Activated CD4-positive, alpha-beta T cell treated with anti-CD3 and anti-CD28 coated beads for 24 hours (primary cell): ENCODE measurements around the gene ALG10B.
"Not testable (repeated sequence)": the region's sequence is repeated elsewhere in the genome, so short reads cannot be mapped to it uniquely, and the experiment has no call there.

Source experiments
- DNase-seq, 2 donors: peaks; one replicate each; pipeline ENCODE4 v3.0.0-alpha.2; 2020; ENCODE audit warnings: low read depth in 2 of 2

ALG10B gene, protein sequence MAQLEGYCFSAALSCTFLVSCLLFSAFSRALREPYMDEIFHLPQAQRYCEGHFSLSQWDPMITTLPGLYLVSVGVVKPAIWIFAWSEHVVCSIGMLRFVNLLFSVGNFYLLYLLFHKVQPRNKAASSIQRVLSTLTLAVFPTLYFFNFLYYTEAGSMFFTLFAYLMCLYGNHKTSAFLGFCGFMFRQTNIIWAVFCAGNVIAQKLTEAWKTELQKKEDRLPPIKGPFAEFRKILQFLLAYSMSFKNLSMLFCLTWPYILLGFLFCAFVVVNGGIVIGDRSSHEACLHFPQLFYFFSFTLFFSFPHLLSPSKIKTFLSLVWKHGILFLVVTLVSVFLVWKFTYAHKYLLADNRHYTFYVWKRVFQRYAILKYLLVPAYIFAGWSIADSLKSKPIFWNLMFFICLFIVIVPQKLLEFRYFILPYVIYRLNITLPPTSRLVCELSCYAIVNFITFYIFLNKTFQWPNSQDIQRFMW

DNA sequence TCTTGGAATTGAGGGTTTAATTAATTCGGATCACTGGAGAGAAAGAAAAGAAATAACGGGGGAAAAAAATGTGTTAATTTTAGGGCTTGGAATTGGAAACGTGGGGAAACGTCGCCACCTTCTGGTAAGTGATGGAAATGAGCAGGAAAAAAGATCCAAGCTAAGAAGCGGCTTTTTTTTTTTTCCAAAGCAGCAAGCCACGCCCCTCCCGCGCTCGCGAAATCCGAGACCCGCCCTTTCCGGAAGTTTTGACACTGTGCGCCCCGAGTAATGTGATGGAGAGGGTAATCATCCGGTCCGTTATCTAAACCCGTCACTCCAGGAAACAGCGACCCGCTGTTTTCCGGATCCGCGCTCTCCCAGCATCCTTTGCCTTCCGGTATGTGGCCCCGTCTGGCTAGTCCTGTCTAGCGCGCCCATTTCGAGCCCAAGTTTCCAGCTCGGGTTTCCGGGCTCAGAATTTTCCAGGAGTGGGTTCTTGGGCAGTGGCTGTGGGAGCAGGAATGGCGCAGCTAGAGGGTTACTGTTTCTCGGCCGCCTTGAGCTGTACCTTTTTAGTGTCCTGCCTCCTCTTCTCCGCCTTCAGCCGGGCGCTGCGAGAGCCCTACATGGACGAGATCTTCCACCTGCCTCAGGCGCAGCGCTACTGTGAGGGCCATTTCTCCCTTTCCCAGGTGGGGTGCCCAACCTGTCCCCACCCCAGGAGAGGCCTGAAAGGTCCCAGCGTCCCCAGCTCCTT, at the start of gene ALG10B:
Gene ALG10B (plus strand): TSS at position 384 of the 739 bp plus-strand sequence. CDS start 120 bp downstream, at position 504.
- DNase-seq = peak; percentile 78 to 90

DNA sequence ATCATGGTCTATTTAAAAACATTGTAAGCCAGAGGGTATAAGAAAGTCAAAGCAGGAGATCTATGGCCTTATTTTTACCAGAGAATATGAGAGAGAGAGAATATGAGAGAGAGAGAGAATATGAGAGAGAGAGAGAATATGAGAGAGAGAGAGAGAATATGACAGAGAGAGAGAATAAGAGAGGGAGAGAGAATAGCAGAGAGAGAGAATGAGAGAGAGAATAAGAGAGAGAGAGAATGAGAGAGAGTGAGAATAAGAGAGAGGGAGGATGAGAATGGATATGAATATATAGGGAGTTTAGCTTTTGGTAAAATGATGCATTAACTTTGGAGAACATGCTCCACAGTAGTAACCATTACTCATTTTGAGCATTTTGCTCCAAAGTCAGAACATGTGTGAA, 48.0 kb upstream of the ALG10B start:
- DNase-seq = no peak

DNA sequence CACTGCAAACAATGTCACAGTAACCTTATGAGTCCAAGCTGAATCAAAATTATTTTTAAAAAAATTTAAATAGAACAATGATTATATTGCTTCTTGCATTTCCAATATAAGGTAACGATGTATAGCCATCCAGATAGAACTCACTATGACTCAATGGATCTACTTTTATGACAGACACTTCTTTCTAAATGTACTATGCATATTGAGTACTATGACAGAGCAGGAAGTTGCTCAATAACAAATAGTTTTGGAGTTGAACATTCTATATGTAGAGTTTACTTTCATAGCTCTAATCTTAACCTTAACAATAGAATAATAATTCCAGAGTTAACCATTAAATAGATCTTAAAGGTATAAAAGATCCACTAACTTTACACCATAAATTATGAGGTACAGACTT, 46.7 kb upstream of the ALG10B start:
- no peak for DNase-seq

DNA sequence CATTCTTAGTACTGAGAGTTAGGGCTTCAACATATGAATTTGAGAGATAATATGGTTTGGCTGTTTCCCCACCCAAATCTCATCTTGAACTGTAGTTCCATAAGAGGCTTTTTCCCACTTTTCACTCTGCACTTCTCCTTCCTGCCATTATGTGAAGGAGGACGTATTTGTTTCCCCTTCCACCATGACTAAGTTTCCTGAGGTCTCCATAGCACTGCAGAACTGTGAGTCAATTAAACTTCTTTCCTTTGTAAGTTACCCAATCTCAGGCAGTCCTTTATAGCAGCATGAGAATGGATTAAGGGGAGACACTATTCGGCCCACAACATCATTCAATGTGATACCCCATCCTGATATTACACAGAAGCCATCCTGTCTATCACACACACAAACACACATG, 36.8 kb upstream of the ALG10B start:
- no peak for DNase-seq

DNA sequence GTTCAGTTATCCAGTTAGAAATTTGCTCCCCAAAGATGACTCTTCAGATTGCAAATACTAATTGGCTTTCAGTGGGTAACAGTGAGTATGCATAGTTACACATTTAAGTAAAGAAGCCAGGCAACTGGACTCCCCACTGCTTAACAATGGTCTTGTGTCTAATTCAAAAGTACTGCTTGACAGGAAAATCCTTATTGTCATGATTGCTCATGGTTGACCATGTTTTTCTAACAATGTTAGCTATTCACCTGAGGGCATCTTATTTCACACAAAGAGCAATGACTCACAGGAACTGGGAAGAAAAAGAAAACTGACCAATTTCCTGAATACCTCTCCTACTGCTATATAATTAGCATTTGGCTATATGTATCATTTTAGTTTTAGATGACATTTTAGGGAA, 33.7 kb upstream of the ALG10B start:
- no peak for DNase-seq

DNA sequence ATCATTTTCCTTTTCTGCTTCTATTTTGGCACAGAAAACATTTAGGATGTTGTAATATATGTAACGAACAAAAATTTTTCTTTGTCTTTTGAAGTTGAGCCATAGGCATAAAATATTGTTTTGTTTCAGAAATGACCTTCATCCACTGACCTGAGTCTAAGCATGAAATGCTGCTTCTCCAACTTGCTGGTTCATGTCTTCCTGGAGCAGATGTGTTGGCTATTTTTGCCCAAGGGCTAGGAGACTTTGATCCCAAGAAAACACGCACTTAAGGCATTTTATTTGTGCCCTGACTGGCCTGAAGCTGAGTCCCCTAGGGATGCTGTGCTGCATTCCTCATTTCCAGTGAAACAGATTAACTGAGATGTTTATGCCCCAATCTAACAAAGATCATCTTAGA, 27.2 kb upstream of the ALG10B start:
- DNase-seq = no peak

DNA sequence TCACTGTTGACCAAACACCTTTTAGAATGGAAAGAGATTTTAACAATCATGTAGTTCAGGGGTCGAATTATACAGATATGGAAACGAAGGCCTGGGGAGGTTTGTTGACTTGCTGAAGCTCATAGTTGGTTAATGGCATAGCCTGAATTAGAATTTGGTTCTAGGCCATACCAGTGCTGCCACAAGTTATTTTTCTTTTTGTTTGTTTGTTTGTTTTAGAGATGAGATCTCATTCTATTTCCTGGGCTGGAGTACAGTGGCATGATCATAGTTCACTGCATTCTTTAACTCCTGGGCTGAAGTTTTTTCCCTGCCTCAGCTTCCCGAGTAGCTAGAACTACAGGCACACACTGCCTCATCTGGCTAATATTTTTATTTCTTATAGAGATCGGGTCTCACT, 25.4 kb upstream of the ALG10B start:
- no peak for DNase-seq

DNA sequence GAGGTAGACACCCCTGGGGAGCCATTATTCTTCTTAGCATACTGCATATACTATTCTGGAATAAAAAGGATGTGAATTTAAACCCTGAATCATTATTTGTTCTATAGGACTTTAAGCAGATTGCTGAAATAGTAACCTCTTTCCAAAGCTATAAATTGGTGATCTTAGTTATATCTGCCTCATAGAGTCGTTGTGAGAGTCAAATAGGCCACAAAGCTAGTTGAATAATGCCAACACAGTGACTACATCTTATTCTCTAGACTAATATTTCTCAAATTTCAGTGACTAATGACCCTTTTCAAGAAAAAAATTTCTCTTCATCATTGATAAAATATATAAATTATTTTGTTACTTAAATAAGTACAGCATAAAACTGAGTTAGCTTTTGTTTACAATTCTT, 13.6 kb upstream of the ALG10B start:
- not testable (repeated sequence) for DNase-seq

DNA sequence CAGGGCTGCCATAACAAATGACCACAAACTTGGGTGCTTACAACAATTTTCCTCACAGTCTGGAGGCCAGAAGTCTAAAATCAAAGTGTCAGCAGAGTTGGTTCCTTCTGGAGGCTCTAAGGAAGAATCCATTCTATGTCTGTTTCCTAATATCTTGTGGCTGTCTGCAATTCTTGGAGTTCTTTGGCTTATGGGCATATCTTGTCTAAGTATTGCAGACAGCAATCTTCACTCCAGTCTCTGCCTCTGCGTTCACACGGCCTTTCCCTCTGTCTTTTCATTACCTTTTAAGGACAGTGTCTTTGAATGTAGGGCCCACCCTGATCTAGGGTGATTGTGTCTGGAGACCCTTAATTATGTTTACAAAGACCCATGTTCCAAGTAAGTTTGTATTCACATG, 5.4 kb downstream of the ALG10B start:
- DNase-seq = not testable (repeated sequence)

DNA sequence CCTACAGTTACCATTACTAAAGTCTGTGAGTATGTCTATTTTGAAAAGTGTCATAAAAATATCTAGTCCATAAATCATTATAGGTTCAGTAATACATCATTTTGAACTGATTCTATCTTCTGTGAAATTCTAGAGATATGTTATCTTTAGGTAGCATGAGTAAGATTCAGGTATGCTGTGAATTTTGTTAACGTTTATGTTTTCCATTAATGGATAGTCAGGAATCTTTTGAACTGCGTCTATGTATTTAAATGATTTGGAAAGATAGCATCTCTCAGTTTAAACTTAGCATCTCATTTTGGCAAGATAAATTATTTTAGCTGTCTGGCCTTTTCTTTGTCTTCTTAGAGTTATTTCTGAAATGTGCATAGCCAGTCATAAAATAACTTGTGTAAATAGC, 8.3 kb downstream of the ALG10B start:
- no peak for DNase-seq

DNA sequence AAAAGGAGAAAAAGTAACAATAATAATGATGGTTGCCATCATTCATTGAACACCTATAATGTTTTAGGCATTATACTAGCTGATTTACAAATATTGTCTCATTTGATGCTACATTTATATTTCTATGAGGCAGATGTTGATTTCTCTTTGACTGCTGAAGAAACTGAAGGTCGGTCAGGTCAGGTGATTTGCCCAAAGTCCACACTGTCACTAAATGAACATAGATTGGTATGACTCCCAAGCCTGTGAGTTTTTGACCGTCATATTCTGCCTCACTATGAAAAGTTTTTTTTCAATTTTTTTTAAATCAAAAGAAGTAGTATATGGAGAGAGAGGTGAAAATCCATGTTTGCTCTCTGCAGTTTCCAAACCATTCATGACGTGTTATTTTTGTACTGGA, 10.8 kb downstream of the ALG10B start:
- no peak for DNase-seq

DNA sequence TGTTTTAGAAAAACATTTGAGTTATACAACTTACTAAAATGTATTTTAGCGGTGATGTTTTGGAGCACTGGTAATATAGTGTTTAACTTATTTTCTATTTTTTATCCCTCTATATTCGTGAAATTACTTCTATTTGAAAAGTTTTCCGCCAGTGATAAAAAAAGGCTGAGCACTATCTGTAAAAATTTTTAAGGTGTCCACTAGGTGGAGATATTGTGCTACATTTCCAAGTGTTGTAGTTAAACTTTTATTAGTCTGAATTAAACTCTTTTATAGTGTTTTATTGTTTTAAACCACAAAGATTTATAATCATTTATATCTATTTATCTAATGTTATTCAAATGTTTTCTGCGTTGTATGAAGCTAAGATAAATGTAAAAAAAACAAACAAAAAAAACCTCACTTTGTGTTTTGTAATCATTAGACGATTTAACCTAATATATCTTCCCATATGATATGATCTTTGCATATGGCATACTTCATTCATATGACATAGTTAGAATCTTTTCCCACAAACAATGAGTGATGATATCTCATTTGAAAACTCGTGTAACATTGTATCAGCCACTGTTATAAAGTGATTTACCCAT, 11.8 kb downstream of the ALG10B start:
- no peak for DNase-seq

DNA sequence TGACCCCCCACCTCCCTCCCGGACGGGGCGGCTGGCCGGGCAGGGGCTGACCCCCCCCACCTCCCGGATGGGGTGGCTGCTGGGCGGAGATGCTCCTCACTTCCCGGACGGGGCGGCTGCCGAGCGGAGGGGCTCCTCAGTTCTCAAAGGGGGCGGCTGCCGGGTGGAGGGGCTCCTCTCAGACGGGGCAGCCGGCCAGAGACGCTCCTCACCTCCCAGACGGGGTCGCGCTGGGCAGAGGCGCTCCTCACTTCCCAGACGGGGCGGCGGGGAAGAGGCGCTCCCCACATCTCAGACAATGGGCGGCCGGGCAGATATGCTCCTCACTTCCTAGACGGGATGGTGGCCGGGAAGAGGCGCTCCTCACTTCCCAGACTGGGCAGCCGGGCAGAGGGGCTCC, 13.8 kb downstream of the ALG10B start:
- DNase-seq = not testable (repeated sequence)

DNA sequence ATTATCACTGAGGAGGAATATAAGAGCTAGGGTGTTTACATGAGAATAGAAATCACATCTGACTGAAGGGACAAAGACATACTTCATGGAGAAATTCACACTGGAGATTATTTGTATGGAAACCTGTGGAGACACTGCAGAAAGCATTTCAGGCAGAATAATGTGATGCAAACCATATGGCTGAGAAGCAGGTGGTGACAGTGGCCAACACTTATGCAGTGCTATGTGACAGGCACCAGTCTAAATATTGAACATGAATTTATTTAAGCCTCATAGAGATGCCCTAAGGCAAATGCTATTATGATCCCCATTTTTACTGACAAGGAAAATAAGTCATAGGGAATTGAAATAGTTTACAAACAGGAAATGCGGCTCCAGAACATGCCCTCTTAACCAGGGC, 16.2 kb downstream of the ALG10B start:
- no peak for DNase-seq

DNA sequence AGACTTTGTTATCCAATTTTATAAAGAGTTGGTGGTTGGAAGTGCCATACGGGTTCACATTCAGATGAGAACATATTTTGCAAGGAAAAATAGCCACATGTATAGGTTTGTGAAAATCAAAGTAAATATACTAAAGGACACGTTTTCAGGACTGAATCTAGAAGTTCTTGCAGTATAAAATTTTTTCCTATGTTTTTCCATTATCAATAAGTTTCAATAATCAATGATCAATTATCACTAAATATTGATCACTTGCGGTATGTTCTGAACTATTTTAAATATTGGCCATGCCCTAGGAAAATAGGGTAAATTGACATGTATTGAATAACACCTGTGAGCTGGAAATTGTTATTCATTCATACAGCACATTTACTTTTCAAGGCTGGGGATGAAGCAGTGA, 25.9 kb downstream of the ALG10B start:
- DNase-seq = no peak

DNA sequence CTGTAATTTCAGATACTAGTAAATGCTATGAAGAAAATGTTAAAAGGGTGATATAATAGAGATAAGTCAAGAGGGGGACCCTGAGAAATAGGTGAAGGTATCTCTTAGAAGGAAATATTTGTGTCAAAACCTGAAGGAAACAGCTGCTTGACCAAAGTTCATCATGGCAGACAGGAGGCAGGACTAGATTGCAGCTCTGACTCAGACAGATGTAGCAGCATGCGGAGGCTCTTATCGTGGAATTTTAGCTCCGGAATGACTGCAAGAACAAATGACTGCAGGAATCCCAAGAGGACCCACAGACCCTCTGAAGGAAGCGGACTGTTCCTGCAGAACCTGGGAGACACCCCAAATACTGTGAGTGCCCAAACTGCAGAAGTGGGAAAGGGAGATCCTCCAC, 26.7 kb downstream of the ALG10B start:
- DNase-seq = not testable (repeated sequence)

DNA sequence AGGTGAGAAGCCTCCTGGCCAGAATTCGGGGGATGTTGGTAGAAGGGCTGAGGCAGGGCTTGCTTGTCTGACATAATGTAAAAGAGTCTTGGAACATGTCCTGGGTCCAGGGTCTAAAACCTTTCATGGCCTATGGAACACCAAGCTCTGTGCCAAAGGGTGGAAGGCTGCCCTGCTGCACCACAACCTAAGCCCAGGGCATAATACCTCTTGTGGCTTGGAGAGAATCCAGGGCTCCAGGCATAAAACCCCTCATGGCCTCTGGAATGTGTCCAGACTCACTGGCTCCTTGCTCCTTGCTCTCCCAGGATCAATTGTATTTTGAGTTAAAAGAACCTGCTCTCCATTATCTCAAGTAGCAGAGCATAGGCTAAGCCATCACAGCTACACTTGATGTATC, 27.3 kb downstream of the ALG10B start:
- not testable (repeated sequence) for DNase-seq

DNA sequence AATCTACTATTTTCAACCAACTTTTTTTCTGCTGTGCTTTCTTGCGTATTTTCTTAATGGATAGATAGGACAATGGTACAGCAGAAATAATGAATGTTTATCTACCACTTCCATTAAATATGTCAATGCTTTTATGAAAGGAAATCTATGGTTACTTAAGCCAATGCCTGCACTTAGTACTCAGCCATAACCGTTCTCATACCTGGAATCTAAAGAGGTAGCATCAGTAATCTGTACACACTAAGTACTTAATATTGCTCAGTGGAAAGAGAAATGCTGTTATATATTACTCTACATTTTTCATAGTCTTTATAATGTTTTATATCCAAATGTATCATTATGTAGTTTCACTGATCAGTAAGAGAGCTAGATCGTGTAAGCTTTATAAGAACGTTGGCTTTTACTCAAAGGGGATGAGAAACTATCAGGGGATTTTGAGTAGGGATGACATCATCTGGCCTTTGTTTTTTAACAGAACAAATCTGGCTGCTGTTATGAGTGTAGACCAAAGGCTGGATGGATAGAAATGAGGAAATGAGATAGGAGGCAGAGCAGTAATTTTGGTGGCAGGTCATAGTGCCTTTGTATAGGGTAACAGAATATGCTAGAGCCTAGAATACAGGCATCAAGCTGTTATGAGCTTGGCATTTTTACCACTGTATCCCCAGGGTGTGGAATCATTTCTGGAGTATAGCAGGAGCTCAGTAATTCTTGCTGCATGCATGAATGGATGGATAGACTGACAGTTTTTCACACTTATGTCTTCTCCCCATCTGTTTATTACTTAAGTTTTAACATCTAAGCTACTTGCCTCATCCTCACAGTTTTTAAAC, 34.0 kb downstream of the ALG10B start:
- no peak for DNase-seq

DNA sequence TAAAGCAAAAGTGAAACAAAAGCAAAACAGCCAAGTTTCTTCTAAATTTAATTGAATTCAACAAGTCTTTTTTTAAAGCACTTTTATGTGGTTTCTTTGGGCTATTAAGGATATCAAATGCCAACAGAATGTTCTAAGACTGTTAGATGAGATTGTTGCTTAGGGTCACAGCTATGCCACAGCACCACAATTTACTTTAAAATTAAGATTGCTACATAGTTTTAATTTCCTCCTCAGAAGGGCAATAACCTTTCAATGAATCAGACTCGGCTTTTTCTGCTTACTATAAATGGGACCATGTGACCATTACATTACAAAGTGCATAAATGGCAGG, 34.6 kb downstream of the ALG10B start:
- DNase-seq = not testable (repeated sequence)

DNA sequence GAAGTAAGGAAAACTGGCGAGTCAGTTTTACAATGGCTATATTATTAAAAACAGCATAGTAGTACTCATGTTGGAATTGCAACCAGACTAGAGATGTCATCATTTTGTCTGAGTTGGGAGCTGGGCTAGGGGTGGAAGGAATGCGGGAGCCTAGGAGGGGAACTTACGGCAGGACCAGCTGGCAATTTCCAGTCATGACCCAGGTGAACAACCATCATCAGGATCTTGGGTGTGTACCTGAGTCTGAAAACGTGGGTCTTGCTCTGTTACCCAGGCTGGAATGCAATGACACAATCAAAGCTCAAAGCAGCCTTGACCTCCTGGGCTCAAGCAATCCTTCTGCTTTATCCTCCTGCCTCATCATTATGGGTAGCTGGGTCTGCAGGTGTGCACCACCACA, 50.9 kb downstream of the ALG10B start:
- no peak for DNase-seq

DNA sequence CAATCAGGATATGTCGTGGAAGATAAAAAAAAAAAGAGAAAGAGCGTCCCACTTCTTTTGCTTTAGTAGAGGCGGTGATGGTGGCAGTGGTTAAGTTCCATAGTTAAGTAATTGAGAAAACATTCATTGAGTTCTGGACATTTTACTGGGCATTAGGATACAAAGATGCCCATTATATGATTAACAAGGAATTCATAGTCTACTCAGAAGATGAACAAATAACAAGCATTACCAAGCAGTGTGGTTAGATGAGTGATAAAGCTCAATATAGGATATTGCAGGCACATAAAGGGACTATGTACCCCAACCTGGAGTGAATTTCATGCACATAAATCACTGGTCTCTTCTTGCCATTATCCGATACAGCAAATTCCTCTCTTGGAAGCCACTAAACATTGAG, 53.7 kb downstream of the ALG10B start:
- no peak for DNase-seq

DNA sequence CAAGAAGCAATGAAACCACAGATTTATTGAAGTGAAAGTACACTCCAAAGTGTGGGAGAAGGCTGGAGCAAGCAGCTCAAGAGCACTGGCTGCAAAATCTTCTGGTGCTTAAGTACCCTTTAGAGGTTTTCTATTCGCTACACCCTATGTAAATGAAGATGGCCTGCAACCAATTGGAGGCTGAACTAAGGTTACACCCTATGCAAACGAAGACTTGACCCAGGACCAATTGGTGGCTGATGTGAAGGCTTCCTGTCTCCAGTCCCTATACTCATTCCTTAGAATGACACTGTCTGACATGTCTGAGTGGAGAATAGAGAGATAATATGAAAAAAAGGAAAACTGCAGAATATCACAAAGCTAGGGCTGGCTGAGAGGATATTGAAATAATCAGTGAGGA, 57.2 kb downstream of the ALG10B start:
- DNase-seq = no peak
